ENCODE measurements around the gene PANK1.

DNA sequence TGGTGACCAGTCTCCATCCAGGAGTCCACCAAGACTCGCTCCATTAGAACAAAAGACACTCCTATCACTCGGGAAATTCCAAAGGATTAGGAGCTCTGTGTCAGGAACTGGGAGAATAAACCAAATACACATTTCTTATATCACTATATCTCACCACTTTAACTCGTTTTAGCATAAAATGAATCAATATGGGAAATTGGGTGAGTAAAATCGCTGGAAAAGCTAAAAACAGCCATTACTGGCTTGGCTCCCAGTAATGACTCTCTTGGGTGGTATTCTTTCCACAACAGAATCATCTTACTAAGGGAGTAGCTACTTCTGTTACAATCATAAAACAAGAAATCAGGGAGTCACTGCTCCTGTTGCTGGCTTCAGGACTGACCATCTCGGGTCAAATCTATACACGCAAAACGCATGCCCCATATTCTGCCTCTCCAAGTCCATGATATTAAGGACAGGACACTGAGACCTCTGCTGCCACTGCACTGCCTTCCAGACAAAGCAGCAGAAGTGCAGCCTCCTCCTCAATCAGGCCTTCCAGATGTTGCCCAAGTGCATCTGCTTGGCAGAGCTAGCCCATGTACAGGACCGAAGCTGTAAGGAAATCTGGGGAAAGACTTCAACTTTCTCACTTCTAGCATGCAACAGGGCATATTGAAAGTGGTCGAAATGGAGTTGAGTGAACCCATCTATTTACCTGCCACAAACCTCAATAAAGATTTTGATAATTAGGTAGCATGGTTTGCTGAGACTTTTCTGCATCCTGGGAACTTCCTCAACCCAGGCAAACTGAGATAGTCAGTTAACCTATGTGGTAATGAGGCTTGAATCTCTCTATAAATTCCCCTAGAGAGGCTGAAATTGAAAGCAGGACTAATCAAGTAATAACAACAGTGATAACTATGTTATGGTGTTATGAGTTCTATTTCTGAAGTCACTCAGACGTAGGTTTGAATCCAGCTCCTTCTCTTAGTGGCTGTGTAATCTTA lies 14.4 kb upstream of the PANK1 start:
- TF ChIP-seq, protein P1, sequence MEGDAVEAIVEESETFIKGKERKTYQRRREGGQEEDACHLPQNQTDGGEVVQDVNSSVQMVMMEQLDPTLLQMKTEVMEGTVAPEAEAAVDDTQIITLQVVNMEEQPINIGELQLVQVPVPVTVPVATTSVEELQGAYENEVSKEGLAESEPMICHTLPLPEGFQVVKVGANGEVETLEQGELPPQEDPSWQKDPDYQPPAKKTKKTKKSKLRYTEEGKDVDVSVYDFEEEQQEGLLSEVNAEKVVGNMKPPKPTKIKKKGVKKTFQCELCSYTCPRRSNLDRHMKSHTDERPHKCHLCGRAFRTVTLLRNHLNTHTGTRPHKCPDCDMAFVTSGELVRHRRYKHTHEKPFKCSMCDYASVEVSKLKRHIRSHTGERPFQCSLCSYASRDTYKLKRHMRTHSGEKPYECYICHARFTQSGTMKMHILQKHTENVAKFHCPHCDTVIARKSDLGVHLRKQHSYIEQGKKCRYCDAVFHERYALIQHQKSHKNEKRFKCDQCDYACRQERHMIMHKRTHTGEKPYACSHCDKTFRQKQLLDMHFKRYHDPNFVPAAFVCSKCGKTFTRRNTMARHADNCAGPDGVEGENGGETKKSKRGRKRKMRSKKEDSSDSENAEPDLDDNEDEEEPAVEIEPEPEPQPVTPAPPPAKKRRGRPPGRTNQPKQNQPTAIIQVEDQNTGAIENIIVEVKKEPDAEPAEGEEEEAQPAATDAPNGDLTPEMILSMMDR (IDR thresholded peaks at IDR 0.05; ENCODE audit: low read depth, low read length), result no peak
- no peak for TF ChIP-seq EZH2phosphoT487 (IDR thresholded peaks at IDR 0.05; ENCODE audit: low read depth)
